AG09319 (cell line): ENCODE data around the gene RPS21.

Source experiments
- DNase-seq: peaks from one replicate; pipeline ENCODE4 v3.0.0-alpha.2; 2010; ENCODE audit warnings: low read depth; ENCODE audit errors: extremely low read depth
- CTCF ChIP-seq: IDR thresholded peaks from 2 replicates; pipeline ENCODE4 v1.5.1; 2011; ENCODE audit warnings: low read depth, mild to moderate bottlenecking, inconsistent platforms, low read length, moderate library complexity

RPS21 gene

GRCh38 chr20:62409086-62409853 is 22.4 kb downstream of the RPS21 start:
- DNase-seq = no peak
- TF ChIP-seq CTCF = no peak

DNA sequence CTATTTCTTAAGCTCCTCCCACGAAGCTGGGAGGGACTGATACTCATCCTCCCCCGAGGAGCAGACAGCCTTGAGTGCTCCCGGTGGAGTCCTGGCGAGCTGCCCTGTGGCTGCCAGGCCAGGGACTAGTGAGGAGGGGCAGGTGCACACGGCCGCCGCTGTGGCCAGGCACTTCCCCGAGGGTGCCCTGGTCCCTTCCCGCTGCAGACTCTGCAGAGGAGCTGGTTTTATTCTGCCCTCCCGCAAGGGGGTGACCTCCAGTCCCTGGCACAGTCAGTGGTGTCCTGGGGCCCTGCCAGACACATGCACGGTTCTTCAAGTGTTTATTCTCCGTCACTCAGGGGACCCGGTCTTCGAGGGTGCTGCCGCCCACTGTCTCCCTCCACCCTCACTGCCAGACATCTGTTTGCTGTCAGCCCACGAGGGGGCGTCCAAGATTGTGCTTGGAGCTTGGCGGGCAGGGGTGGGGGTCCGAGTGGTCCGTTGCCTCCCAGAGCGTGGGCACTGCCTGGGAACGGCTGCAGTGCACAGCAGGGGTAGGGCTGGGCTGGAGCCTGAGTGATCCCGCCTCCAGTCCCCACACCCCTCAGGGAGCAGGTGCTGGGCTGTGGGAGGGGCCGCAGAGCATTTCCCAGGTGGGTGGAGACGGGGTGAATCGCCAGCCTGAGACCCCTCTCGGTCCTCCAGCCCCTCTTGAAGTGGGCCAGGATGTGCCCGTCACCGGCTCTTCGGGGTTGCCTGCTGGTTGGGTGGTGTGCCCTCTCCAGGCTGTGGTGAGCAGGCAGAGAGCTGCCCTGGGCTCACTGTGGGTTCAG is 23.2 kb downstream of the RPS21 start:
- TF ChIP-seq CTCF = peak; percentile 29
- DNase-seq = no peak

GRCh38 chr20:62410746-62411478 is 24.0 kb downstream of the RPS21 start:
- no peak for DNase-seq
- no peak for TF ChIP-seq CTCF

DNA sequence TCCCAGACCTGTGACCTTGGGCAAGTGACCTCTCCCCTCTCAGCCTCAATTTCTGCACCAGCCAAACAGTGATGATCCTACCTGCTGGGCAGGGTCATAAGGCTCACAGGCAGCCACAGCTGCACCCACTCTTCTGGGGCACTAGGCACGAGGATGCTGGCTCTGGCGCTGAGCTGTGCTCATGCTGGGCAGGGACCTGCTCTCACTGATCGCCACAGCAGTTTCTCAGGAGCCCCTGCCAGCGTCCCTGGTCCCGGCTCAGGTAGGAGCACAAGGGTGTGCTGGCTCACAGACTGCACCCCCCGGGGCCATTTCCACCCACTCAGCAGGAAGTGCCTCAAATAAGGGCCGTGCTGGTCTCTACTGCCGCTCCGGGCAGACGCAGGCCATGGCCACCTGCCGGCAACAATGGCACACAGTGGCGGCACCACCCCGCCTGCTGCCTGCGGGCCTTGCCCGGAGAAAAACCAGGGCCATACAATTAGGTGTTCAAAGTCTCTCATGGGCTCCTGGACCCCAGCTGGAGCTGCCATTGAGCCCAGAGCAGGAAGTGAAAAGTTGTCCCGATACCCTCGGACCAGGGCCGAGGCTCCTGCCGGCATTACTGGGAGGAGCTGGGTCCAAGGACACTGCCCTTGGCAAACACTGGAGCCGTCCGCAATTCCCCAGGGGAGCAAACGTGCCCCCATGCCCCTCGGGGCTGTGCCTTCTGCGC is 24.7 kb downstream of the RPS21 start:
- TF ChIP-seq CTCF = no peak
- DNase-seq = no peak

DNA sequence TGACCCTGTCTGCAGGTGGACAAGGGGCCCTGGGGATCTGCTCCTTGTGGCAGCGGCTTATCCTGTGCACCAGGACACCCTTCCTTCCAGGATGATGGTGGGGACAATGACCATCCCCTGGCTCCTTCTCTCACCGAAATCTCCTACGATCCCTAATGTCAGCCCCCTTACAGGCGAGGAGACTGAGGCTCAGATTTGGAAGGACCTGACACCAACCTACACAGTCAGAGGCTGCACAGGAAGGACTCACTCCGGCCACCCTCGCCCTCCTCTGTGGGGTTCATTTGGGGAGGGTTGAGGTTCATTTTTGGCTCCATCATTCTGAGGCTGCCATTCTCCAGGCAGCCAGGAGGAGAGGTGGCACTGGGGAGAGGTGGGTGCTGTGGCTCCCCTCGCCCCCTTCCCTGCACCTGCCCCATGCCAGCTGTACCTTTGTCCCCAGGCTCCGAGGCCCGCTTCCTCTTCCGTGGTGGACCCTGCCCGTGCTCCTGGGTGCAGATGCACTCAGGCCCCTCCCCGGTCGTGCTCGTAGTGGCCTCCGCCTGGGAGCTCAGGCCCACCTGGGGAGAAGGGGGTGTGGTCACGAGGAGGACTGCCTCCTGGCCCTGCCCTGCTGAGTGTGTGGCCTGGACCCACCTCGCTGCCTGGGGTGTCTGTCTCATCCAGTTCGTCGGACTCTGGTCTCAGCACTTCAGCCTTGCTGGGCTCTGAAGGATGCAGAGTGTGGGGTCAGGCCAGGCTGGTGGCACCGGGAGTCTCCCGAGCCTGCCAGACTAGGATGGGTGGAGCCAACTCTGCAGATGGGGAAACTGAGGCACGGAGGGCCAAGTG is 25.5 kb downstream of the RPS21 start:
- no peak for DNase-seq
- no peak for TF ChIP-seq CTCF

- DNase-seq = no peak
- TF ChIP-seq CTCF = no peak
Measured at GRCh38 chr20:62413025-62413570, 26.2 kb downstream of the RPS21 start.
